Natural killer cell treated with Interleukin-12 subunit alpha and Interleukin-12 subunit beta and Interleukin-15 and Interleukin-18, amount 100 ng/mL, for 72 hours (primary cell): Measurements from ENCODE around the gene OR1D2. TPM values are rescaled to one million over a fixed set of nuclear protein-coding genes. Genes with fewer than 3 reads are reported as not detected.
A peak's percentile ranks its signal among the peaks of the same experiment; 100 is the strongest.
"Not testable (repeated sequence)": the region's sequence is repeated elsewhere in the genome, so short reads cannot be mapped to it uniquely, and the experiment has no call there.

Experiments
- ATAC-seq, 2 donors: fragments of 150-1000 bp; cut with Tn5 transposase in 1 of 2; sonication (Bioruptor Pico), chemical (Tn5 transposase) in 1 of 2; 2 replicates each; pipeline ENCODE4 v1.10.0; 2021
- DNase-seq: peaks from one replicate; pipeline ENCODE4 v3.0.0; 2022; ENCODE audit warnings: low spot score
- H3K27ac Mint-ChIP-seq, 2 donors: 1 replicate in 1 of 2; 2 replicates in 1 of 2; pipeline ENCODE4 v1.8.0; 2022; ENCODE audit warnings: mixed read lengths in 2 of 2, mild to moderate bottlenecking in 1 of 2, moderate library complexity in 1 of 2
- H3K27me3 Mint-ChIP-seq, 2 donors: 1 replicate in 1 of 2; 2 replicates in 1 of 2; pipeline ENCODE4 v1.8.0; 2022; ENCODE audit warnings: mixed read lengths in 2 of 2
- H3K36me3 Mint-ChIP-seq: one replicate; pipeline ENCODE4 v1.8.0; 2022; ENCODE audit warnings: mixed read lengths
- H3K4me1 Mint-ChIP-seq, 2 donors: 1 replicate in 1 of 2; 2 replicates in 1 of 2; pipeline ENCODE4 v1.8.0; 2022; ENCODE audit warnings: low read depth in 2 of 2, mixed read lengths in 2 of 2, mild to moderate bottlenecking in 1 of 2
- H3K4me3 Mint-ChIP-seq: one replicate; pipeline ENCODE4 v1.8.0; 2022; ENCODE audit warnings: mixed read lengths
- H3K9me3 Mint-ChIP-seq: 2 replicates; pipeline ENCODE4 v1.8.0; 2022; ENCODE audit warnings: mixed read lengths
- total RNA-seq, 2 donors: library from RNA; stranded (reverse); gene quantifications; one replicate each; pipeline ENCODE4 v1.2.3, GENCODE V29; 2022

The OR1D2 gene
- not detected for total RNA-seq

- Mint-ChIP-seq H3K27me3 (peaks cover 28 to 69% of the 10 kb centered on the region in 2 donors), H3K4me1 (no peaks in the 10 kb centered on the region), H3K9me3 (peaks cover 4% of the 10 kb centered on the region), H3K4me3 (no peak within 1 kb of the TSS), H3K27ac (no peak within 1 kb of the TSS), H3K36me3 (peaks cover 10% of the 10 kb centered on the region)
- DNase-seq (no peak), ATAC-seq (no peak)
Measured at GRCh38 chr17:3104322-3104721, at the start of gene OR1D2. Gene OR1D2 (minus strand): TSS chr17:3104422. CDS start chr17:3092996, 11,426 bp downstream.

- not testable (repeated sequence) for H3K9me3 Mint-ChIP-seq, H3K4me1 Mint-ChIP-seq, H3K36me3 Mint-ChIP-seq, H3K27ac Mint-ChIP-seq, DNase-seq, H3K4me3 Mint-ChIP-seq, ATAC-seq
- peaks cover 21 to 52% of the 10 kb centered on the region in 2 donors for H3K27me3 Mint-ChIP-seq
Measured at GRCh38 chr17:3137494-3137893, 33.3 kb upstream of the OR1D2 start.

- H3K4me3 Mint-ChIP-seq = no peak within 1 kb of the TSS
Measured at GRCh38 chr17:3127451-3127850, 23.2 kb upstream of the OR1D2 start, which contains the start of gene OR1G1. Gene OR1G1 (minus strand): TSS chr17:3127551. CDS start chr17:3127551, 0 bp downstream.

GRCh38 chr17:3073850-3074249, 30.4 kb downstream of the OR1D2 start:
- ATAC-seq, H3K9me3 Mint-ChIP-seq, H3K4me3 Mint-ChIP-seq, DNase-seq, H3K4me1 Mint-ChIP-seq, H3K27ac Mint-ChIP-seq, H3K36me3 Mint-ChIP-seq: not testable (repeated sequence)
- peaks cover 11 to 17% of the 10 kb centered on the region in 2 donors for H3K27me3 Mint-ChIP-seq

More at GRCh38 chr17:3127451-3127850, 23.2 kb upstream of the OR1D2 start, which contains the start of gene OR1G1:
- H3K4me1 Mint-ChIP-seq = no peaks in the 10 kb centered on the region
- H3K27me3 Mint-ChIP-seq = peaks cover 24 to 38% of the 10 kb centered on the region in 2 donors
- H3K9me3 Mint-ChIP-seq = no peaks in the 10 kb centered on the region
- no peaks in the 10 kb centered on the region for H3K36me3 Mint-ChIP-seq
- DNase-seq (no peak), ATAC-seq (no peak)
- no peak within 1 kb of the TSS for H3K27ac Mint-ChIP-seq

GRCh38 chr17:3065192-3065591, 39.0 kb downstream of the OR1D2 start:
- not testable (repeated sequence) for H3K36me3 Mint-ChIP-seq, H3K27ac Mint-ChIP-seq, H3K4me3 Mint-ChIP-seq, H3K27me3 Mint-ChIP-seq, H3K4me1 Mint-ChIP-seq, DNase-seq, H3K9me3 Mint-ChIP-seq
- ATAC-seq = peak in 1 of 2 donors; percentile 54

- DNase-seq, H3K9me3 Mint-ChIP-seq, H3K27me3 Mint-ChIP-seq, H3K4me1 Mint-ChIP-seq, ATAC-seq, H3K36me3 Mint-ChIP-seq, H3K4me3 Mint-ChIP-seq: not testable (repeated sequence)
- peak within 1 kb of the TSS in 1 of 2 donors; percentile 57 for H3K27ac Mint-ChIP-seq
Measured at GRCh38 chr17:3063507-3063906, 40.7 kb downstream of the OR1D2 start, which contains the start of gene OR1D5. Gene OR1D5 (minus strand): TSS chr17:3063607. CDS start chr17:3063607, 0 bp downstream.

- not testable (repeated sequence) for H3K9me3 Mint-ChIP-seq, H3K4me3 Mint-ChIP-seq, DNase-seq, H3K4me1 Mint-ChIP-seq, H3K27me3 Mint-ChIP-seq, H3K36me3 Mint-ChIP-seq
- H3K27ac Mint-ChIP-seq = peak overlapping the region in 1 of 2 donors; percentile 57
- ATAC-seq = peak; percentile 86 to 93
Measured at GRCh38 chr17:3062824-3063377, 41.3 kb downstream of the OR1D2 start.

- not testable (repeated sequence) for H3K27me3 Mint-ChIP-seq, ATAC-seq, H3K36me3 Mint-ChIP-seq, H3K27ac Mint-ChIP-seq, DNase-seq, H3K4me3 Mint-ChIP-seq, H3K9me3 Mint-ChIP-seq, H3K4me1 Mint-ChIP-seq
Measured at GRCh38 chr17:3054868-3055267, 49.4 kb downstream of the OR1D2 start.

GRCh38 chr17:3049705-3050295, 54.4 kb downstream of the OR1D2 start:
- H3K9me3 Mint-ChIP-seq = no peaks in the 10 kb centered on the region
- no peak overlapping the region for H3K27ac Mint-ChIP-seq
- no peaks in the 10 kb centered on the region for H3K4me1 Mint-ChIP-seq
- H3K4me3 Mint-ChIP-seq = peak overlapping the region; percentile 90
- no peaks in the 10 kb centered on the region for H3K27me3 Mint-ChIP-seq
- no peak for ATAC-seq
- DNase-seq = no peak
- H3K36me3 Mint-ChIP-seq = no peaks in the 10 kb centered on the region

- peak; percentile 97 for DNase-seq
- Mint-ChIP-seq H3K27me3 (no peaks in the 10 kb centered on the region), H3K4me3 (peak overlapping the region; percentile 90), H3K36me3 (no peaks in the 10 kb centered on the region), H3K4me1 (no peaks in the 10 kb centered on the region), H3K27ac (peak overlapping the region; percentile 64 to 72), H3K9me3 (no peaks in the 10 kb centered on the region)
- peak; percentile 99 for ATAC-seq
Measured at GRCh38 chr17:3048727-3049471, 55.3 kb downstream of the OR1D2 start.

GRCh38 chr17:3046753-3047152, 57.5 kb downstream of the OR1D2 start:
- H3K27ac Mint-ChIP-seq = no peak overlapping the region

GRCh38 chr17:3043737-3044365, 60.4 kb downstream of the OR1D2 start:
- peaks cover 3% of the 10 kb centered on the region for H3K9me3 Mint-ChIP-seq
- H3K27me3 Mint-ChIP-seq = peaks cover 0 to 4% of the 10 kb centered on the region in 2 donors
- DNase-seq (no peak), ATAC-seq (no peak)
- no peak overlapping the region for H3K27ac Mint-ChIP-seq
- H3K36me3 Mint-ChIP-seq = no peaks in the 10 kb centered on the region
- peaks cover 6 to 14% of the 10 kb centered on the region in 2 donors for H3K4me1 Mint-ChIP-seq
- H3K4me3 Mint-ChIP-seq = no peak overlapping the region

More at GRCh38 chr17:3046753-3047152, 57.5 kb downstream of the OR1D2 start:
- Mint-ChIP-seq H3K36me3 (no peaks in the 10 kb centered on the region), H3K4me3 (no peak overlapping the region), H3K27me3 (peaks cover 0 to 4% of the 10 kb centered on the region in 2 donors), H3K4me1 (peaks cover 0 to 4% of the 10 kb centered on the region in 2 donors), H3K9me3 (peaks cover 3% of the 10 kb centered on the region)
- DNase-seq = no peak
- ATAC-seq = no peak

GRCh38 chr17:3040882-3041281, 63.3 kb downstream of the OR1D2 start:
- no peaks in the 10 kb centered on the region for H3K36me3 Mint-ChIP-seq
- ATAC-seq (no peak), DNase-seq (no peak)
- no peak overlapping the region for H3K4me3 Mint-ChIP-seq
- H3K4me1 Mint-ChIP-seq = peaks cover 6 to 15% of the 10 kb centered on the region in 2 donors
- H3K27me3 Mint-ChIP-seq = peaks cover 0 to 4% of the 10 kb centered on the region in 2 donors
- peaks cover 3% of the 10 kb centered on the region for H3K9me3 Mint-ChIP-seq
- H3K27ac Mint-ChIP-seq = no peak overlapping the region
